Measurements from ENCODE around the gene TMEM25. TPM values are rescaled to one million over a fixed set of nuclear protein-coding genes. Genes with fewer than 3 reads are reported as not detected.
A peak's percentile ranks its signal among the peaks of the same experiment; 100 is the strongest.
"Not testable (repeated sequence)": the region's sequence is repeated elsewhere in the genome, so short reads cannot be mapped to it uniquely, and the experiment has no call there.

TMEM25 gene
- total and polyA plus RNA-seq, 3 donors from 2014 or later, result 16.4 to 46.8 (median 33.1) TPM

GRCh38 chr11:118552341-118552740, 21.3 kb downstream of the TMEM25 start:
- no peaks in the 10 kb centered on the region for H3K9me3 ChIP-seq
- WGBS, 2 donors, result 80 to 85% methylated on average over 4 of the region's 4 CpGs
- no peaks in the 10 kb centered on the region for H3K4me1 ChIP-seq
- no peaks in the 10 kb centered on the region for H3K36me3 ChIP-seq (ENCODE audit: low read depth, missing control alignments)
- DNase-seq, result no peak
- intact Hi-C loops (cut with DNase I; ENCODE audit: low total_unique reads), result no loop called here
- H3K27me3 ChIP-seq, result no peaks in the 10 kb centered on the region
- H3K27ac ChIP-seq, result no peak overlapping the region
- H3K4me3 ChIP-seq, result no peak overlapping the region
- no peak for TF ChIP-seq POLR2A (IDR thresholded peaks at IDR 0.05)
- TF ChIP-seq, protein P1, sequence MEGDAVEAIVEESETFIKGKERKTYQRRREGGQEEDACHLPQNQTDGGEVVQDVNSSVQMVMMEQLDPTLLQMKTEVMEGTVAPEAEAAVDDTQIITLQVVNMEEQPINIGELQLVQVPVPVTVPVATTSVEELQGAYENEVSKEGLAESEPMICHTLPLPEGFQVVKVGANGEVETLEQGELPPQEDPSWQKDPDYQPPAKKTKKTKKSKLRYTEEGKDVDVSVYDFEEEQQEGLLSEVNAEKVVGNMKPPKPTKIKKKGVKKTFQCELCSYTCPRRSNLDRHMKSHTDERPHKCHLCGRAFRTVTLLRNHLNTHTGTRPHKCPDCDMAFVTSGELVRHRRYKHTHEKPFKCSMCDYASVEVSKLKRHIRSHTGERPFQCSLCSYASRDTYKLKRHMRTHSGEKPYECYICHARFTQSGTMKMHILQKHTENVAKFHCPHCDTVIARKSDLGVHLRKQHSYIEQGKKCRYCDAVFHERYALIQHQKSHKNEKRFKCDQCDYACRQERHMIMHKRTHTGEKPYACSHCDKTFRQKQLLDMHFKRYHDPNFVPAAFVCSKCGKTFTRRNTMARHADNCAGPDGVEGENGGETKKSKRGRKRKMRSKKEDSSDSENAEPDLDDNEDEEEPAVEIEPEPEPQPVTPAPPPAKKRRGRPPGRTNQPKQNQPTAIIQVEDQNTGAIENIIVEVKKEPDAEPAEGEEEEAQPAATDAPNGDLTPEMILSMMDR (IDR thresholded peaks at IDR 0.05), result no peak

DNA sequence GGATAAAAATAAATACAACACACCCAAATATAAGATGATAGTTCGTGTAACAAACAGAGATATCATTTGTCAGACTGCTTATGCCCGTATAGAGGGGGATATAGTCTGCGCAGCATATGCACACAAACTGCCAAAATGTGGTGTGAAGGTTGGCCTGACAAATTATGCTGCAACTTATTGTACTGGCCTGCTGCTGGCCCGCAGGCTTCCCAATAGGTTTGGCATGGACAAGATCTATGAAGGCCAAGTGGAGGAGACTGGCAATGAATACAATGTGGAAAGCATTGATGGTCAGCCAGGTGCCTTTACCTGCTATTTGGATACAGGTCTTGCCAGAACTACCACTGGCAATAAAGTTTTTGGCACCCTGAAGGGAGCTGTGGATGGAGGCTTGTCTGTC, 29.8 kb downstream of the TMEM25 start:
- H3K4me3 ChIP-seq, result no peak overlapping the region
- DNase-seq, result no peak
- TF ChIP-seq, protein P1 (IDR thresholded peaks at IDR 0.05), result no peak
- no peaks in the 10 kb centered on the region for H3K36me3 ChIP-seq (ENCODE audit: low read depth, missing control alignments)
- intact Hi-C loops (cut with DNase I; ENCODE audit: low total_unique reads), result no loop called here
- 88 to 92% methylated on average over 4 of the region's 4 CpGs for WGBS, 2 donors
- H3K27ac ChIP-seq, result no peak overlapping the region
- no peaks in the 10 kb centered on the region for H3K27me3 ChIP-seq
- peaks cover 6% of the 10 kb centered on the region for H3K4me1 ChIP-seq
- no peaks in the 10 kb centered on the region for H3K9me3 ChIP-seq

DNA sequence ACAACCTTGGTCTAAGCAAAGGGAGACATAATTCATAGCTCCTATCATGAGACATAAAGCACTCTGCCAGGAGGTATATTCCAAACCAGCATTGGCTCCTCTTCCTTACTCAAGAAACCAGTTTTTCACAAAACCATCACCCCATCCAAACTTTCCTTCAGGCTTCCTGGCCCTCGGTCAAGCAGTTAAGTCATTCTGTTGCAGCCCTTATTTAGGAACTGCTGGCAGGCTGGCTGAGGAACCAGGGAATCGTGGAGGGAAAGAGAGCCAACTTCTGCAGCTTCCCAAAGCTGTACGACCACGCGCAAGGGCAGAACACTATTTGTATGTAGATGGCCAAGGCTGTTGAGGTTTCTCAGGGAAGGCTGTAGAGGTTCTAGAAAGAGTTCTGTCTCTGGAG, 34.1 kb downstream of the TMEM25 start:
- intact Hi-C loops (cut with DNase I; ENCODE audit: low total_unique reads), result no loop called here
- H3K4me3 ChIP-seq, result peak overlapping the region; percentile 63 to 65
- no peaks in the 10 kb centered on the region for H3K9me3 ChIP-seq
- H3K36me3 ChIP-seq (ENCODE audit: low read depth, missing control alignments), result no peaks in the 10 kb centered on the region
- peak; percentile 33 for DNase-seq
- no peaks in the 10 kb centered on the region for H3K27me3 ChIP-seq
- TF ChIP-seq, protein P1 (IDR thresholded peaks at IDR 0.05), result no peak
- TF ChIP-seq POLR2A (IDR thresholded peaks at IDR 0.05), result no peak
- peaks cover 6% of the 10 kb centered on the region for H3K4me1 ChIP-seq
- 15% methylated on average over 5 of the region's 5 CpGs for WGBS, 2 donors
- peak overlapping the region in 1 of 2 donors; percentile 75 for H3K27ac ChIP-seq

- no peak overlapping the region for H3K27ac ChIP-seq
- WGBS, 2 donors, result 94 to 96% methylated on average over 2 of the region's 2 CpGs
- DNase-seq, result no peak
- H3K4me1 ChIP-seq, result peaks cover 9% of the 10 kb centered on the region
- intact Hi-C loops (cut with DNase I; ENCODE audit: low total_unique reads), result no loop called here
- H3K9me3 ChIP-seq, result no peaks in the 10 kb centered on the region
- no peak overlapping the region for H3K4me3 ChIP-seq
- H3K36me3 ChIP-seq (ENCODE audit: low read depth, missing control alignments), result no peaks in the 10 kb centered on the region
- no peak for TF ChIP-seq POLR2A (IDR thresholded peaks at IDR 0.05)
- TF ChIP-seq, protein P1 (IDR thresholded peaks at IDR 0.05), result no peak
- H3K27me3 ChIP-seq, result no peaks in the 10 kb centered on the region
Observed at GRCh38 chr11:118569670-118570069, 38.7 kb downstream of the TMEM25 start.

DNA sequence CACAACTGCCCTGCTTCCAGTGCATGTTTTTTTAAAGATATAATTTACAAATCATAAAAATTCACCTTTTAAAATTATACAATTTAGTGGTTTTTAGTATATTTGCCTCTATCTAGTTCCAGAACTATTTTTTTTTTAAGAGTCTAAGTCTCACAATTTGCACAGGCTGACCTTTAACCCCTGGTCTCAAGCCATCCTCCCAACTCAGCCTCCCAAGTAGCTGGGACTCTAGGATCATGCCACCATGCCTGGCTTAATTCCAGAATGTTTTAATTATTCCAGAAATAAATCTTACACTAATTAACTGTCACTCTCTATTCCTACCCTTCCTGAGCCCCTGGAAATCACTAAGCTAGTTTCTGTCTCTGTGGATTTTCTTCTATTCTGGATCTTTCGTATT, 39.8 kb downstream of the TMEM25 start:
- no peak for DNase-seq
- peaks cover 6% of the 10 kb centered on the region for H3K4me1 ChIP-seq
- no peak overlapping the region for H3K4me3 ChIP-seq
- H3K27ac ChIP-seq, result no peak overlapping the region
- H3K9me3 ChIP-seq, result no peaks in the 10 kb centered on the region
- no peak for TF ChIP-seq POLR2A (IDR thresholded peaks at IDR 0.05)
- TF ChIP-seq, protein P1 (IDR thresholded peaks at IDR 0.05), result no peak
- intact Hi-C loops (cut with DNase I; ENCODE audit: low total_unique reads), result no loop called here
- H3K27me3 ChIP-seq, result no peaks in the 10 kb centered on the region
- 75 to 95% methylated on average over 1 of the region's 1 CpG for WGBS, 2 donors
- no peaks in the 10 kb centered on the region for H3K36me3 ChIP-seq (ENCODE audit: low read depth, missing control alignments)

GRCh38 chr11:118571701-118572060, 40.7 kb downstream of the TMEM25 start:
- H3K9me3 ChIP-seq; intact Hi-C loops (cut with DNase I; ENCODE audit: low total_unique reads); H3K36me3 ChIP-seq (ENCODE audit: low read depth, missing control alignments); H3K27me3 ChIP-seq; H3K4me1 ChIP-seq: not testable (repeated sequence)
- peak overlapping the region; percentile 96 to 99 for H3K27ac ChIP-seq
- 4 to 6% methylated on average over 15 of the region's 15 CpGs for WGBS, 2 donors
- DNase-seq, result peak; percentile 24
- peak overlapping the region; percentile 88 to 98 for H3K4me3 ChIP-seq

Data from testis (tissue), 3 donors.